ENCODE measurements around the gene VAMP3. TPM values are rescaled to one million over a fixed set of nuclear protein-coding genes. Genes with fewer than 3 reads are reported as not detected.

The VAMP3 gene
- total RNA-seq, 4 donors from 2014 or later, result 99.9 to 128 (median 112) TPM

GRCh38 chr1:7813677-7814373, 42.7 kb downstream of the VAMP3 start:
- H3K4me1 ChIP-seq, result no peaks in the 10 kb centered on the region
- H3K9me3 ChIP-seq, result peaks cover 0 to 13% (median 0%) of the 10 kb centered on the region in 3 donors
- WGBS, 2 donors (ENCODE audit: low coverage in 1 of 2), result 98 to 100% methylated on average over 3 of the region's 3 CpGs
- no peak overlapping the region for H3K4me3 ChIP-seq
- ATAC-seq, result no peak
- peaks cover 7 to 88% of the 10 kb centered on the region in 2 donors for H3K36me3 ChIP-seq
- no peaks in the 10 kb centered on the region for H3K27me3 ChIP-seq
- no peak overlapping the region for H3K27ac ChIP-seq
- TF ChIP-seq CTCF (IDR thresholded peaks at IDR 0.05) (no peak), POLR2AphosphoS5 (IDR thresholded peaks at IDR 0.05) (no peak), EP300 (IDR thresholded peaks at IDR 0.05) (no peak), POLR2A (IDR thresholded peaks at IDR 0.05) (no peak)

DNA sequence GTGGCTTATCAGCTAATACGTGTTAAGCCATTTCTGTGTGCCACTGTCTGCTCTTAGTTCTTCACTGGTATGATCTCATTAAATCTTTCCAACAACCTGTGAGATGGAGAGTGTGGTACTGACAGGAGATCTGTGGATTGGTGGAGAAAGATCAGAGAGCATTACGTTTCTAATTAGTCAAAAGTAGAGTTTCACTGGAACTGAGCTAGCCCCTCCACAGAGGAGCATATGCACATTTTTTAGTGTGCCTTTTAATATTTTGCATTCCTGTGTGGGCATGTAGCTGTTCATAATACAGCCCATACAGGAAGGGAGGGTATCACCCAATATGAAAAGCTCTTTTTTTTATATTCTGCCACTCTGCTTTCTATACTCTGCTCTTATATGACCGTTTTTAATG, 50.2 kb downstream of the VAMP3 start:
- no peaks in the 10 kb centered on the region for H3K27me3 ChIP-seq
- H3K27ac ChIP-seq, result no peak overlapping the region
- H3K36me3 ChIP-seq, result peaks cover 13 to 94% of the 10 kb centered on the region in 2 donors
- no peak for ATAC-seq
- H3K9me3 ChIP-seq, result no peaks in the 10 kb centered on the region
- TF ChIP-seq CTCF (IDR thresholded peaks at IDR 0.05) (no peak), POLR2AphosphoS5 (IDR thresholded peaks at IDR 0.05) (no peak), EP300 (IDR thresholded peaks at IDR 0.05) (no peak), POLR2A (IDR thresholded peaks at IDR 0.05) (no peak)
- no peak overlapping the region for H3K4me3 ChIP-seq
- 81 to 82% methylated on average over 3 of the region's 3 CpGs for WGBS, 2 donors (ENCODE audit: low coverage in 1 of 2)
- no peaks in the 10 kb centered on the region for H3K4me1 ChIP-seq

DNA sequence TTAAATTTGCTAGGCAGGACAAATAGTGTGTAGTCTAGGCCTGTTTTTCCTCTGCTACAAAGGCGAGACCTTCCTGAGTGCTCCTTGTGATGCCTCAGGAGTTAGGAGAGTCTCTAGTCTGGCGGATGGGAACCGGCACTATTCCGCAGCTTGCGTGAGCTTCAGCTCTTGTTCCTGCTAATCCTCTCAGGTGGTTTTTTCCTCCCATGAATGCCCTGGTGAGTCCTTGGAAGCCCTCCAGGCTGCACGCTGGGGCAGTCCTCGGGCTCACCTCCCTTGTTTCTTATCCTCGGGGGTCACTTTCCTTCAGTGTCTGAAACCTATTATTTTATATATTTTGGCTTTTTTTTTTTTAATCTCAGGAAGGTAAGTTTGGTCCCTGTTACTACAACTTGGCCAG, 53.6 kb downstream of the VAMP3 start:
- Histone ChIP-seq H3K4me1 (peaks cover 0 to 15% (median 2%) of the 10 kb centered on the region in 3 donors), H3K27ac (no peak overlapping the region), H3K9me3 (no peaks in the 10 kb centered on the region), H3K4me3 (no peak overlapping the region), H3K36me3 (peaks cover 10 to 98% of the 10 kb centered on the region in 2 donors), H3K27me3 (no peaks in the 10 kb centered on the region)
- ATAC-seq, result no peak
- WGBS, 2 donors (ENCODE audit: low coverage in 1 of 2), result 87 to 91% methylated on average over 8 of the region's 8 CpGs
- no peak for TF ChIP-seq POLR2A (IDR thresholded peaks at IDR 0.05)
- no peak for TF ChIP-seq POLR2AphosphoS5 (IDR thresholded peaks at IDR 0.05)
- TF ChIP-seq EP300 (IDR thresholded peaks at IDR 0.05), result no peak
- TF ChIP-seq CTCF (IDR thresholded peaks at IDR 0.05), result no peak

GRCh38 chr1:7826363-7826762, 55.3 kb downstream of the VAMP3 start:
- Histone ChIP-seq H3K36me3 (peaks cover 0 to 97% of the 10 kb centered on the region in 2 donors), H3K4me3 (no peak overlapping the region), H3K27ac (no peak overlapping the region), H3K4me1 (peaks cover 0 to 22% (median 2%) of the 10 kb centered on the region in 3 donors), H3K27me3 (no peaks in the 10 kb centered on the region), H3K9me3 (no peaks in the 10 kb centered on the region)
- ATAC-seq, result no peak
- WGBS, 2 donors (ENCODE audit: low coverage in 1 of 2), result 69 to 74% methylated on average over 7 of the region's 7 CpGs
- TF ChIP-seq POLR2A (IDR thresholded peaks at IDR 0.05), result no peak
- no peak for TF ChIP-seq CTCF (IDR thresholded peaks at IDR 0.05)
- no peak for TF ChIP-seq POLR2AphosphoS5 (IDR thresholded peaks at IDR 0.05)
- TF ChIP-seq EP300 (IDR thresholded peaks at IDR 0.05), result no peak

Measured in gastroesophageal sphincter (tissue), 4 donors.